ENCODE data around the gene ADGRL4. TPM values are rescaled to one million over a fixed set of nuclear protein-coding genes. Genes with fewer than 3 reads are reported as not detected.

The ADGRL4 gene
- total RNA-seq, 1 donor from 2014 or later: 19.6 TPM

- Histone ChIP-seq H3K4me3 (ENCODE audit: insufficient read depth, low read depth, low read length) (no peak overlapping the region), H2AFZ (ENCODE audit: low read depth, low read length) (no peak overlapping the region), H3K27ac (ENCODE audit: low read depth, low read length) (no peak overlapping the region), H3K9ac (ENCODE audit: low read length) (no peak overlapping the region), H3K9me3 (ENCODE audit: insufficient read depth, low read depth, low read length) (no peaks in the 10 kb centered on the region), H4K20me1 (ENCODE audit: insufficient read depth, low read length) (no peaks in the 10 kb centered on the region), H3K4me1 (ENCODE audit: insufficient read depth, low read length) (no peaks in the 10 kb centered on the region), H3K79me2 (ENCODE audit: insufficient read depth, low read length) (no peaks in the 10 kb centered on the region), H3K27me3 (ENCODE audit: insufficient read depth, low read length) (no peaks in the 10 kb centered on the region), H3K4me2 (ENCODE audit: low read length) (no peak overlapping the region), H3K36me3 (ENCODE audit: insufficient read depth, low read length) (peaks cover 4% of the 10 kb centered on the region)
- H3K27ac Mint-ChIP-seq (ENCODE audit: unreplicated experiment): no peak overlapping the region
- no peaks in the 10 kb centered on the region for H3K4me1 Mint-ChIP-seq (ENCODE audit: low read depth, unreplicated experiment)
- FAIRE-seq (no peak), DNase-seq (ENCODE audit: low read depth) (no peak)
- no peaks in the 10 kb centered on the region for H3K27me3 Mint-ChIP-seq (ENCODE audit: low read depth, unreplicated experiment)
- H3K4me3 Mint-ChIP-seq (ENCODE audit: unreplicated experiment): no peak overlapping the region
- no peaks in the 10 kb centered on the region for H3K9me3 Mint-ChIP-seq (ENCODE audit: unreplicated experiment)
- TF ChIP-seq CTCF (IDR thresholded peaks at IDR 0.05; ENCODE audit: insufficient read depth, low read depth, low read length): no peak
- TF ChIP-seq EZH2 (IDR thresholded peaks at IDR 0.05; ENCODE audit: insufficient read depth, low read length): no peak
- H3K36me3 Mint-ChIP-seq (ENCODE audit: low read depth, unreplicated experiment): no peaks in the 10 kb centered on the region
These were observed 92.6 kb downstream of the ADGRL4 start for GRCh38 chr1:78913950-78914349.

- no peak overlapping the region for H3K4me3 Mint-ChIP-seq (ENCODE audit: unreplicated experiment)
- no peak for FAIRE-seq
- no peak for TF ChIP-seq CTCF (IDR thresholded peaks at IDR 0.05; ENCODE audit: insufficient read depth, low read depth, low read length)
- no peak for TF ChIP-seq EZH2 (IDR thresholded peaks at IDR 0.05; ENCODE audit: insufficient read depth, low read length)
These were observed 94.3 kb downstream of the ADGRL4 start for GRCh38 chr1:78911956-78912880.

GRCh38 chr1:78902641-78903040, 103.9 kb downstream of the ADGRL4 start:
- no peak overlapping the region for H3K27ac ChIP-seq (ENCODE audit: low read depth, low read length)
- TF ChIP-seq CTCF (IDR thresholded peaks at IDR 0.05; ENCODE audit: insufficient read depth, low read depth, low read length) (no peak), EZH2 (IDR thresholded peaks at IDR 0.05; ENCODE audit: insufficient read depth, low read length) (no peak)
- no peaks in the 10 kb centered on the region for H3K27me3 Mint-ChIP-seq (ENCODE audit: low read depth, unreplicated experiment)

More at GRCh38 chr1:78911956-78912880, 94.3 kb downstream of the ADGRL4 start:
- Histone ChIP-seq H3K27me3 (ENCODE audit: insufficient read depth, low read length) (no peaks in the 10 kb centered on the region), H3K9me3 (ENCODE audit: insufficient read depth, low read depth, low read length) (no peaks in the 10 kb centered on the region), H3K4me3 (ENCODE audit: insufficient read depth, low read depth, low read length) (no peak overlapping the region), H3K27ac (ENCODE audit: low read depth, low read length) (no peak overlapping the region), H2AFZ (ENCODE audit: low read depth, low read length) (no peak overlapping the region), H4K20me1 (ENCODE audit: insufficient read depth, low read length) (no peaks in the 10 kb centered on the region), H3K9ac (ENCODE audit: low read length) (no peak overlapping the region), H3K36me3 (ENCODE audit: insufficient read depth, low read length) (peaks cover 4% of the 10 kb centered on the region), H3K4me1 (ENCODE audit: insufficient read depth, low read length) (no peaks in the 10 kb centered on the region), H3K79me2 (ENCODE audit: insufficient read depth, low read length) (no peaks in the 10 kb centered on the region), H3K4me2 (ENCODE audit: low read length) (no peak overlapping the region)
- no peaks in the 10 kb centered on the region for H3K36me3 Mint-ChIP-seq (ENCODE audit: low read depth, unreplicated experiment)
- no peak for DNase-seq (ENCODE audit: low read depth)
- no peaks in the 10 kb centered on the region for H3K9me3 Mint-ChIP-seq (ENCODE audit: unreplicated experiment)
- no peaks in the 10 kb centered on the region for H3K27me3 Mint-ChIP-seq (ENCODE audit: low read depth, unreplicated experiment)
- H3K4me1 Mint-ChIP-seq (ENCODE audit: low read depth, unreplicated experiment): no peaks in the 10 kb centered on the region
- H3K27ac Mint-ChIP-seq (ENCODE audit: unreplicated experiment): no peak overlapping the region

More at GRCh38 chr1:78902641-78903040, 103.9 kb downstream of the ADGRL4 start:
- no peak overlapping the region for H3K4me3 Mint-ChIP-seq (ENCODE audit: unreplicated experiment)
- H3K36me3 Mint-ChIP-seq (ENCODE audit: low read depth, unreplicated experiment): no peaks in the 10 kb centered on the region
- Histone ChIP-seq H4K20me1 (ENCODE audit: insufficient read depth, low read length) (no peaks in the 10 kb centered on the region), H2AFZ (ENCODE audit: low read depth, low read length) (no peak overlapping the region), H3K9ac (ENCODE audit: low read length) (no peak overlapping the region), H3K9me3 (ENCODE audit: insufficient read depth, low read depth, low read length) (no peaks in the 10 kb centered on the region), H3K4me3 (ENCODE audit: insufficient read depth, low read depth, low read length) (no peak overlapping the region), H3K27me3 (ENCODE audit: insufficient read depth, low read length) (no peaks in the 10 kb centered on the region), H3K4me2 (ENCODE audit: low read length) (no peak overlapping the region), H3K4me1 (ENCODE audit: insufficient read depth, low read length) (no peaks in the 10 kb centered on the region), H3K36me3 (ENCODE audit: insufficient read depth, low read length) (no peaks in the 10 kb centered on the region), H3K79me2 (ENCODE audit: insufficient read depth, low read length) (no peaks in the 10 kb centered on the region)
- no peak for FAIRE-seq
- no peaks in the 10 kb centered on the region for H3K9me3 Mint-ChIP-seq (ENCODE audit: unreplicated experiment)
- no peak overlapping the region for H3K27ac Mint-ChIP-seq (ENCODE audit: unreplicated experiment)
- peaks cover 5% of the 10 kb centered on the region for H3K4me1 Mint-ChIP-seq (ENCODE audit: low read depth, unreplicated experiment)
- no peak for DNase-seq (ENCODE audit: low read depth)
